CD4-positive, alpha-beta T cell treated with Interleukin-17A for 4 hours (primary cell): ENCODE data around the gene CHKB.

Experiments
- DNase-seq: peaks from one replicate; pipeline ENCODE4 v3.0.0-alpha.2; 2020; ENCODE audit warnings: mixed read lengths

The CHKB gene

DNA sequence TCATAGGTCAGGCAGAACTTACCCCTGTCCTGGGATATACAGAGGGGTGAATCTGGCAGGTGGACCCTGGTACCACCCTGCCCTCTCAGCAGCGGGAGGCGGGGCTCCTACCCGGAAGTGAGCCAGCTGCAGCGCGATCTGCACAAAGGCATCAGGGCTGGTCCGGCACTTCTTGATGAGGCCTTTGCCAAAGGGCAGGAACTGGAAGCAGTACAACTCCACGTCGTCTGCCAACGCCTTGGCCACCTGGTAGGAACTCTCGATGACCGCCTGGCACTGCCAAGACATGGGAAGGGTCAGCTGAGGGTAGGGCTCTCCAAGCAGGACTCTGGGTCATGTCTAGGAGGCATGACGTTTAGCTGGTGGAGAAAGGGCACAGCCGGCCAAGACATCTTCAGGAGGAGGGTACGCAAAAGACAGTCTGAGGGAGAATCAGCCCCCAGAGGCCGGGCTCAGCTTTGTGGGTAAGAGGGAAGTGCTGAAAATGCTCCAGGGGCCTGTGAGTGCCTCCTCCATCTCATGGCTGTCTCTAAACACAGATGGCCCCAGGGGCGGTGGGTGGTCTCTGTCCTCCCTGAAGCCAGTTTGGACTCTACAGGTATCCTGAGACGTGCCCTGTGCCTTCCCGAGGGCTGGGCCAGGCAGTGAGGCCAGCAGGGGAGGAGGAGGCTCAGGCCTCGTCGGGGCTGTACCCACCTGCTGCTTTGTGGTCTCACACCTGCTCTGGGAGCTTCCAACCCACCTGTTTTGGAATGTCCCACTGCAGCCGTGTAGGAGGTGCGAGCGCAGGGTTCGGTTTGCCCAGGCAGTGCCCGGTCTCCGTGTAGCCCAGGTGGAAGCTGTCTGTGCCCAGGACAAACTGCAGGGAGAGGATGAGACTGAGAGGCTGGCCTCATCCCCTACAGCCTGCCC, 11.1 kb downstream of the CHKB start:
- DNase-seq, result no peak

DNA sequence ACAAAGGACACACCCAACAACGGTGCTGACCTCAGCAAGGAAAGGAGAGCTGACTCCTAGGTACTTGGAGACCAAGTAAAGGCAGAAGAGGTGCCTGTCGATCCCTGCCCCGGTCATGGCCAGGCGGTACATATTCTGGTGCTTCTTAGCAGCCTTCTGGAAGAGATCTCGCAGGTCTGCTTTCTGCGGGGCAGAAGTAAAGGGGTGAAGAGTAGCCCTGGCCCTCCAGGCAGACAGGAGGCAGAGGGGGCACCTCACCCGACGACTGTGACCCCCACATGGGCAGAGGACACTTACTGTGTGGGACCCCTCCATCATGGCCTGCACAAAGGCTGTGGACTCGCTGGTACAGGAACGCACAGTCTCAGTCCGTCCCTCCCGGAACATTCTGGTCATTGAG, 11.8 kb downstream of the CHKB start:
- DNase-seq, result no peak

DNA sequence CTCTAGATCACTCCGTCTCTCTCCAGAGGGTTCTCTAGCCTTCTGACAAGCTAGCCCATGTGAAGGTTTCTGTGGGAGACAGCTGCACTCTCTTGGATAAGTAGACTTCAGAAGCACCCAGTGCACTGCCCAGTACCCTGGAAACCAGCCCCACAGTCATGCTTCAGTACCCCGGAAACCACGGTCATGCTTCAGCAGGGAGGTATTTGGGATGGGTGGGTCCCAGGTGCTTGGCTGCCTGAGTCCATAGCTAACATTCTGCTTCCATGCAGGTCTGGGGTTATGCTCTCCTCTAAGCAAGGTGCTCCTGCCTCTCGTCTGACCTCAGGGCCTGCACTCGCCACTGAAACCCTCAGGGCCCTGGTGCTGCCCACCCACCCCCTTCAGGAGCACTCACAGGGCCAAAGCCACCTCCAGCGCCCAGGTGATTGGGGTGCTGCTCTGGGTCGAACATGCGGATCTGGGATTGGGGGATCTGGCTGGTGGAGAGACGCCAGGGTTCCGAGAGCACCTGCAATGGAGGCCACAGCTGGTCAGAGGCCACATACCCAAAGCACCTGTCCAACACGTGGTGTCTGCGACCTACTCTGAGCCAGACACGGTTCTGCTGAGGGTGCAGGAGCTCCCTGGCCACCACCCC, 12.6 kb downstream of the CHKB start:
- no peak for DNase-seq

DNA sequence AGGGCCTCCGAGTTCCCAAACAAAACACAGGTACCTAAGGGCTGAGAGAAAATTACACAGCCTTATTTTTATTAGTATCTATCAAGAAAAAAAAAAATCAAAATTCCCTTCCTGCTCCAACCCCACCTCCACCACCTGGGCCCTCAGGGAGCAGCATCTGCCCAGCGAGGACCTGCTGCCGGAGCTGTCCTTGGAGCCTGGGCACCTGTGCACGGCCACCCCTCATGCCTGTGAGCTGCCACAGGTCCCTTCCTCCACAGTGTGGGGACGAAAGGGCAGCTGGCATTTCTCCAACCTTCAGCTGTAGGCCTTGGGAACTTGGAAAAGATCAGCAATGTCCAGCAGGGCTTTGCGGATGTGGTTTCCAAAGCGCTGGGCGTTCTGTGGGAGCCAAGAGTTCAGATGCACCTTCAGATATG, 13.6 kb downstream of the CHKB start:
- no peak for DNase-seq

DNA sequence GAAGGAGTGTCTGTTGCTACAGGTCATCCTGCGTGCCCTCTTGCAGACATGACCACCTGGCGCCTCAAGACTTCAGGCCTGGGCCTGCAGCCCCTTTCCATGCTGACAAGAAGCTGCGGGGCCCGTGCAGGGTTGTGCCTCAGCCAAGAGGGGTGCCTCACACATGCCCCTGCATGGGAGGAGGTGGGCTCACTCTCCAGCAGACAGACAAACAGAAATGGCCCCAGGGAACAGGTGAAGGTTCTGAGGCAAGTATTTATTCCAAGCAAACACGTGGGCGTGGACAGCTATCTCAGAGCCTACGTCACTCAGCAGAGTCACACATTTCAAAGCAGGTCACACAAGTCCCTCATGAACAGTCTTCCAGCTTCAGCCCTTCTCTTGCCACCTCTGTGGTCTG, 14.0 kb downstream of the CHKB start:
- no peak for DNase-seq

DNA sequence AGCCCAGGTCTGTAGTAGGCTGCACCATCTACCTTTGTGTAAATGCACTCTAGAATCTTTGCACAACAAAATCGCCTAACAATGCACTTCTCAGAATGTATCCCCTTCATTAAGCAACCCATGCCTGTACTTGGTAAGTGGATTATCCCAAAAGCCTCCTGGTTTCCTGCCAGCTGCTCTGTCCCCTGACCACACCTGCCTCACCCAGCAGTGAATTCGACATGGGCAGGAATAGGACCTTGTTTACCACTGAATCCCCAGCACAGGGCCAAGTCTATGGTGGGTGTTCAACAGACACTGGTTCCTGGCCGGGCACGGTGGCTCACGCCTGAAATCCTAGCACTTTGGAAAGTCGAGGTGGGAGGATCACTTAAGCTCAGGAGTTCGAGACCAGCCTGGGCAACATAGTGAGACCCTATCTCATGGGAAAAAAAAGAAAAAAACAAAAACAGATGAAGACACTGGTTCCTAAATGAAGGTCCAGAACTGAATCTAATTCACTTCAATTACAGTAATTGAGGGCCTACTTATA, 14.9 kb downstream of the CHKB start:
- no peak for DNase-seq

DNA sequence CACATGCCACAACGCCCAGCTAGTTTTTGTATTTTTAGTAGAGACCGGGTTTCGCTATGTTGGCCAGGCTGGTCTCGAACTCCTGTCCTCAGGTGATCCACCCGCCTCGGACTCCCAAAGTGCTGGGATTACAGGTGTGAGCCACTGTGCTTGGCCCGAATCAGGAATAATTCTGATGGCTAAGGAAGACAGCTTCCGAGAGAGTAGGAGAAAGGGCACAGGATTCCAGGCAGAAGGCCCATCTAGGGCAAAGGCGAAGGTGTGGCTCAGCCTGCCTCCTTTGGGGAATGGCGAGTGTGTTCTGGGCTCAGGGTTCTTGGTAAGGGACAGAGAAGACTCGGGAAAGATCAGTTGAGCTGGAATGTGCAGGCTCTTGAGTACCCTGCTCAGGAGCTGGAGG, 18.4 kb downstream of the CHKB start:
- DNase-seq, result no peak

DNA sequence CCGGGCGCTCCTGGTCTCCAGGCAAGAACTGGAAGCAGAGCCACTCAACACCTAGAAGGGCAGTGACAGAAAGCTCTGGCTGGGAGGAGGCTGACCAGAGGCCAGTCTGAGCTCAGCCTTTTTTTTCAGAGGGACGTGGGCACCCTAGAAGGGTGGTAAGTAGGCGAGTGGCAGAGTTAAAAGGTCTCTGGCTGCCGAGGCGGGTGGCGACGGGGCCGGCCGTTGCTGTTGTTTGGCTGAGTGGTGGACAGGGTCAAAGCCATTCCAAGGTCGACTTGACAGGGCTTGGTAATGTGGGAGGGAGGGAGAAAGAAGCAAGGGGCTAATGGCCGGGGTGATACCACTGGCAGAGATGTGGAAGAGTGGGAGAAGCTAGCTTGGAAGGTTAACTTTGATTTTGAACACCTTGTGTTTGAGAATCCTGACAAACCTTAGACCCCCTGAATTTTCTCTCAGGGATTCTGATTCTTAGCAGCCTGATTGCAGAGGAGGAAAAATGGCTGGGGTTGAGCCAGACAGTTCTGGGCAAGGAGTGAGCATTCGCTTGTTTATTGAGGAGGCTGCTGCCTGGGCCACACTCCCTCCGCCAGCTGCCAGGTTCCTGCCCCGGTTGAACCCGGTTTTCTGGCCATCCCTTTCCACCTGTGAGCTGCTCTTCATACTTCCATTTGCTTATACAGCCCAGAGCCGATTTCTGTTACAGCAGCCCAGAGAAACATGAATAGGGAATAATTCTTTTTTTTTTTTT, 19.1 kb downstream of the CHKB start:
- DNase-seq, result no peak

DNA sequence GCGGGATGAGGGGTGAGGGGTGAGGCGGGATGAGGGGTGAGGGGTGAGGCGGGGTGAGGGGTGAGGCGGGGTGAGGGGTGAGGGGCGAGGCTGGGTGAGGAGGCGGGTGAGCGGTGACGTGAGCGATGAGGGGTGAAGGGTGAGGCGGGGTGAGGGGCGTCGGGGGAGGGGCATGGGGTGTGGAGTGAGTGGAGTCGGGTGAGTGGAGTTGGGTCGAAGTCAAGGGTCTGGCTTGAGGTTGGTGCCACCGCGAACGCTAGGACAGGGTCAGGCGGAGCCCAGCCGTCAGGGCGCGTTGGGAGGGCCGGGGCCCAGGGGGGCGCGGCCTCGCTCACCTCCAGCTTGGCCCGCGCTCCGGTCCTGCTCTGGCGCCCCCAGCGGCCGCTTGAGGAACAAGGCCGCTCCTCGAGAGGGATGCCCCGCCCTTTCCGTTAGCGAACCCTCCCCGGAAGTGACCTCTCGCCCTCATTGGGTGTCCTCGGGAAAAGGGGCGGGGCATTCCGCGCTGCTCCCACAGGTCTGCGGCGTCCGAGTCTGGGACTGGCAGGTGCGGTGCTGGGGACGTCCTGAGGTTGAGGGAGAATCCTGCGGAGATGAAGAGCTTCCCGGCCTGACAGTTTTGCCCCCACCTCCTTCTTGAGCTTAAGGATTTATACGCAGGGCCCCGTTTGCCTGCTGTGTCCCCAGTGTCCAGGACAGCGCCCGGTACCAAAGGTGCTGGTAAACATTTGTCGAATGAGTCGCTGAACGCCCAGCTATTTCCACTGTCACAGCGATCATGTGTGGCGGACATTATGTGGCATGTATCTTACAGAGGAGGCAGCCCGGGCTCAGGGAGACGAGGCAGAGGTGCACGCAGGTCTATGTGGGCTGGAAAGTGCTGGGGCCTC, 19.9 kb downstream of the CHKB start, which contains the start of gene SYCE3:
Gene SYCE3 (minus strand): TSS at position 397 of the 890 bp plus-strand sequence. CDS start 6,514 bp downstream, outside the sequence.
- DNase-seq, result peak; percentile 98

DNA sequence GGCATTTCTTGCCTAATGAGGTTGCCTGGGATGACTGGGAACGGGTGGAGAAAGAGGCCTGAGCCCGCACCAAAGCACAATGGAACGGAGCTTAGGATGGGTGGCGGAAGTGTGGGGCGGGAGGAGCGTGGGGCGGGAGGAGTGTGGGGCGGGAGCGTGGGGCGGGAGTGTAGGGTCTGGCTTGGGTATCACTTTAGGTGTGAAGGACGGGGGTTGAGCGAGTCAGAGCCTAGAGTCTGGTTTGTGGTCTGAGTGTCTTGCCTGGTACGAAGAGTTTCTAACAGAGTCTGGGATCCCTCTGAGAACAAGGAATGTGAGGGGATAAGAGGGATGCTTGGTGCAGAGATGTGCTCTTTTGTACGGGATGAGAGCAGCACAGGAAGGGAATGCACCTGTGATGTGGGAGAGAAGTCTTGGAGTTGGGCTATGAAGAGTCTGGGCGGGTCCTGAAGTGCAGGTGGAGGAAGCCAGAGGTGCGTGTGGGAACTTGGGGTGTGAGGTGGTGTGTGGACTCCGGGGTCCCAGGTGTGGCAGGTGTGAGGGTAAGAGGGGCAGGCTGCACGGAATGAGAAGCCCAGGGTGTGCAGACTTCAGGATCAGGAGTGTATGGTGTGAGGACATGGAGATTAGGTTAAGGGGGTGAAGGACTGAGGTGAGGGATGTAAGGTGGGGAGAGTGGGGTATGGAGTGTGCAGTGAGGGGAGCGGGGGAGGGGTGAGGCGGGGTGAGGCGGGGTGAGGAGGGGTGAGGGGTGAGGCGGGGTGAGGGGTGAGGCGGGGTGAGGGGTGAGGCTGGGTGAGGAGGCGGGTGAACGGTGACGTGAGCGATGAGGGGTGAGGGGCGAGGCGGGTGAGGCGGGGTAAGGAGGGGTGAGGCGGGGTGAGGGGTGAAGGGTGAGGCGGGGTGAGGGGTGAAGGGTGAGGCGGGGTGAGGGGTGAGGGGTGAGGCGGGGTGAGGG, 21.0 kb downstream of the CHKB start:
- DNase-seq, result no peak

DNA sequence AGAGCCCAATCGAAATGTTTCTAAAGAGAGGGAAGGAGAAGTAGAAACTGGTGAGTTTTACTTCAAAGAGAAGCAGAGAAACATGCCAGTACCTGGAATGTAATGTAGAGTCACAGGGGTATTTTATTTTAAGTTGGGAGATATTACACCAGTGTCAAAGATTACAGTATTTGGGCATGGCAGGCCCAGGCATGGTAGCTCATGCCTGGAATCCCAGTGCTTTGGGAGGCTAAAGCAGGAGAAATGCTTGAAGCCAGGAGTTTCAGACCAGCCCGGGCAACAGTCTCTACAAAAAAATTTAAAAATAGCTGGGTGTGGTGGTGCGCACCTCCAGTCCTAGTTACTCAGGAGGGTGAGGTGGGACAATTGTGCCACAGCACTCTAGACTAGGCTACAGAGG, 22.6 kb downstream of the CHKB start:
- no peak for DNase-seq

DNA sequence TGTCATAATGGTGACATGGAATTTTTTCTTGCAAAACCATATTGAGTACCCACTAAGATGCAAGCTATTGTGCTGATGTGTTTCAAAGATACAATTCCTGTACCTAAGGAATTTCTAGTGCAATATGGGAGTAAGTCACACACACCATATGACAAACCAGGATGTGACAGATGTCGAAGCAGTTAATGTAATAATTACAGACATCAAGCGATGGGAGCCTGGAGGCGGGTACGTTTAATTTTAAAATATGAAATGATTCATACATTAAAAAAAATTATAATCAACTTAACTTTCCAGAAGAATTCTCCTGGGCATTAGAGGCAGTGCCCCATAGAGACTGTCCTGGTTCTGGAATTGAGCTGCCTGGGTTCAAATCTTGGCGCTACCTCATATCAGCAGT, 25.9 kb downstream of the CHKB start:
- DNase-seq, result no peak

DNA sequence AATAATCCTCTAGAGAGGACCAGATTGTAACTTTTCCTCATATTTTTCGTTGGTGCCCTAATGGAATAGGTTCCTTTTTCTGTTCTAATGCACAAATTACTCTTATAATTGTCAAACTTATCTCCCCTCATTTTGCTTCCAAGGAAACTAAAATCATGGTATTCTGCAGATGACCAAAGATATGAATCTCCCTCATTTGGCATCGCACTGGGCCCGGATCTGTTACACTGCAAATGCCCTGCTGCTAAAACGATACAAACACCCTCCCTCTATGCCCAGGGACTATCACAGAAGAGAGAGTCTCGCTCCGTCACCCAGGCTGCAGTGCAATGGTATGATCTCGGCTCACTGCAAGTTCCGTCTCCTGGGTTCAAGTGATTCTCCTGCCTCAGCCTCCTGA, 29.3 kb downstream of the CHKB start:
- no peak for DNase-seq

DNA sequence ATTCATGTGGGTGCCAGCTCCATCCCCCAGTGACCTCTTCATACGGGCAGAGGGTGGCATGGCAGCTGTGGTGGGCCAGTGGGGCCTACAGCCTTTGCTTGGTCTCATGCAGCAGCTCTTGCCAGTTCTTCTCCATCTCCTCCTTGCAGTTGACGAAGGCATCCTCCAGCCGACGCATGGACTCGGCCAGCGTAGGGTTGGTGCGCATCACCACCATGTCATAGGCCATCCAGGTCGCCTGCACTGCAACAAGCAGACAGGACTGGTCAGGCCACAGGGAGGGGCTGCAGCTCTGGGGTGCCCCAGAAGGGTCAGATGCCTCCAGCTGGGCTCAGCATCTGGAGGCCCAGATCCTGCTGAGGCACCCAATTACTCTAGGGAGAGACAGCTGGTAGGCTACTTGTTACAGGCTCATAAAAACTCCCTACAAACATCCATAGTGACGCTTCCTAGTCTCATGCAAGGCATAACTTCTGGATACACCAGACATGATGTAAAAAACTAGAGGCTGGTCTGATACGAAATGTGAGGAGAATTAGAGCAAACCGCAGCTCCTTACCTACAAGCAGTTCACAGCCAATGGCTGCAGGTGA, 31.4 kb downstream of the CHKB start:
- no peak for DNase-seq

DNA sequence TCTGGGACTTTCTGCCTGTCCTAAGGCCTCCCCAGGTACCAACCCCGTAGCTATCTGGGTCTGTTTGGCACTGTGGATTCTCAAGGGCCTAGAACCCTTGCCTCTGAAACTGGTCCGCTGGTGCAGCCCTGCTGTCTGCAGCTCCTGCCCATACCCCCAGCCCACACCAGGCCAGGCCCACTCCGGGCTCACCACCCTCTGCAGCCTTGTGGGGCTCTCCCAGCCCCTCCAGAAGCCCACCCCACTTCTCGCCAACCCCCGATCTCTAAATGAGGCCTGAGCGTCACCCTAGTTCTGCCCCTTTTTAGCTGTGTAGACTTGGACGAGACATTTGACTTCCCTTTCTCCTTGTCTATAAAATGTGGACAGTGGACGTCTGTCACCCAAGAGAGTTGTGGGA, 32.3 kb downstream of the CHKB start:
- DNase-seq, result no peak

DNA sequence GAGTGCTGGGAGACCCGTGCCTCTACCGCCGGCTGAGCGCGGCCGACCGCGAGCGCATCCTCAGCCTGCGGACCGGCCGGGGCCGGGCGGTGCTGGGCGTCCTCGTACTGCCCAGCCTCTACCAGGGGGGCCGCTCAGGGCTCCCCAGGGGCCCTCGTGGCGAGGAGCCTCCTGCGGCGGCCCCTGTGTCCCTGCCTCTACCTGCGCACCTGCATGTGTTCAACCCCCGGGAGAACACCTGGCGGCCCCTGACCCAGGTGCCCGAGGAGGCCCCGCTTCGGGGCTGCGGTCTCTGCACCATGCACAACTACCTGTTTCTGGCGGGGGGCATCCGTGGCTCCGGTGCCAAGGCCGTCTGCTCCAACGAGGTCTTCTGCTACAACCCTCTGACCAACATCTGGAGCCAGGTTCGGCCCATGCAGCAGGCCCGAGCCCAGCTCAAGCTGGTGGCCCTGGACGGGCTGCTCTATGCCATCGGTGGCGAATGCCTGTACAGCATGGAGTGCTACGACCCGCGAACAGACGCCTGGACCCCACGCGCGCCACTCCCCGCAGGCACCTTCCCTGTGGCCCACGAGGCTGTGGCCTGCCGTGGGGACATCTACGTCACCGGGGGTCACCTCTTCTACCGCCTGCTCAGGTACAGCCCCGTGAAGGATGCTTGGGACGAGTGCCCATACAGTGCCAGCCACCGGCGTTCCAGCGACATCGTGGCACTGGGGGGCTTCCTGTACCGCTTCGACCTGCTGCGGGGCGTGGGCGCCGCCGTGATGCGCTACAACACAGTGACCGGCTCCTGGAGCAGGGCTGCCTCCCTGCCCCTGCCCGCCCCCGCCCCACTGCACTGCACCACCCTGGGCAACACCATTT, 33.5 kb downstream of the CHKB start:
- peak; percentile 37 for DNase-seq

DNA sequence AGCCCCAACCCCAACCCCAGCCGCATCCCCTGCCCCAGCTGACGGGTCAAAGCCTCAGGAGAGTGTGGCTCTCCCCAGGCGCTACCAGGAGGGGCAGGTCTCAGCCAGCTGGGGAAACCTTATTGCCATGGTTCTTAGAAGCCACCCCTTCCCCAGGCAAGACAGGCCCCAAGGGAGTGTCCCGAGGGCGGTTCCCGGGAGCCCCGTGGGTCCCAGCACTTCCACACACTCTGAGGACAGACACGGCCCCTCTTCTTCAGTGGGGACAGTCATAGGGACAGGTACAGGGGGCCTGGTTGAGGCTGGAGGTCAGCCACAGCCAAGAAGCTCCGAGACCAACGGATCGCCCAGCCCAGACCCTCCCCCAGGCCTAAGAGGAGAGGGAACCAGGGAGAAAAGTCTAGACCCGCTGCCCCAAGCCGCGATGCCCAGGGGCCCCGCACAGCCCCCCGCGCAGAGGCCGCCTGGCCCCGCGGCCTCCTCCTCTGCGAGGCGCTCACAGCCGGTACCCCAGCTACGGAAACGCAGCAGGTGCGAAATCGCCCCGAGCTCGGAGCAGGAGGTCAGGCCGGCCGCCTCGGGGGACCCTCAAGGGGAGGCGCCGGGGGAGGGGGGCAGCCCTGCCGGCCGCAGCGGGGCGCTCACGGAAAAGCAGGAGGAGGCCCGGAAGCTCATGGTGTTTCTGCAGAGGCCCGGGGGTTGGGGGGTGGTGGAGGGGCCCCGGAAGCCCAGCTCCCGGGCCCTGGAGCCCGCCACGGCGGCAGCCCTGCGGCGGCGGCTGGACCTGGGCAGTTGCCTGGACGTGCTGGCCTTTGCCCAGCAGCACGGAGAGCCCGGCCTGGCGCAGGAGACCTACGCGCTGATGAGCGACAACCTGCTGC, 34.4 kb downstream of the CHKB start:
- DNase-seq, result peak; percentile 76

DNA sequence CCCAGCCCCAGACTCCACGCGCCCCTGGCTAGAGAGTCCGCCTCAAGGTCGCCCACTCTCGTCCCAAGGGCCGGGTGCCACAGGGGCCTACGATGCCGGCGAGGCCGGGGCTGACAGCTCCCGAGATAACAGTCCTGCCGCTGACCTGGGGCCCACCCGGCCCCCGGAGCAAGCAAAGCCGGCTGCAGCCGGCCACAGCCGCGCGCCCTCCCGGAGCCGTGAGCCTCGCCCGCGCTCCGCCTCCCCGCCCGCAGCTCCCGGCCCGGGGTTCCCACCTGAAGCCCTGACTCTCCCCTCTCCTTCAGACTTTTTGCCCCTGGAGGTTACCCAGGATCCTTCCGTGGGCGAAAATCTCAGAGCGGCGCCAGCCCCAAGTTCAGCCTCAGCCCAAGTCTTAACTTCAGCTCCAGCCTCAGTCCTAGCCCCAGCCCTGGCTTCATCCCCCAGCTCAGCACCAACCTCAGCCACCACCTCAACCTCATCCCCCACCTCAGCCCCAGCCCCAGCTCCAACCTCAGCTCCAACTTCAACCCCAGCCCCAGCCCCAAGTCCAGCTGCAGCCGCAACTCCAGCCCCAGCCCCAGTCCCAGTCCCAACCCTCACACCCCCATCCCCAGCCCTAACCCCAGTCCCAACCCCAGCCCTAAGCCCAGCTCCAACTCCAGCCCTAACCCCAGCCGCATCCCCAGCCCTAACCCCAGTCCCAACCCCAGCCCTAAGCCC, 35.2 kb downstream of the CHKB start:
- DNase-seq, result no peak
